Head of caudate nucleus (tissue), 42 donors: ENCODE measurements around the gene TAS2R50.
A peak's percentile ranks its signal among the peaks of the same experiment; 100 is the strongest.
"Not testable (repeated sequence)": the region's sequence is repeated elsewhere in the genome, so short reads cannot be mapped to it uniquely, and the experiment has no call there.

ENCODE experiments used
- DNase-seq, 42 donors: peaks; one replicate each; pipeline versions ENCODE4 v3.0.0 to v3.0.0-alpha.2; 2020 to 2021; ENCODE audit warnings: mixed read lengths in 7 of 42
- intact Hi-C: fragments of 100-400 bp; cut with DNase I; formaldehyde crosslinking; loops from one replicate; pipeline ENCODE4 v1.15.0; 2022

Gene TAS2R50

GRCh38 chr12:10986812-10987211, at the start of gene TAS2R50:
TAS2R50 (minus strand) TSS chr12:10986912; CDS start chr12:10986860, 52 bp downstream.
- no peak for DNase-seq
- intact Hi-C loops: no loop called here

GRCh38 chr12:11033959-11034358, 47.2 kb upstream of the TAS2R50 start:
- DNase-seq, intact Hi-C loops: not testable (repeated sequence)

GRCh38 chr12:11031307-11031706, 44.6 kb upstream of the TAS2R50 start, which contains the start of gene TAS2R31:
TAS2R31 (minus strand) TSS chr12:11031407; CDS start chr12:11031335, 72 bp downstream.
- no peak for DNase-seq
- intact Hi-C loops: no loop called here

GRCh38 chr12:11026118-11026517, 39.4 kb upstream of the TAS2R50 start:
- no peak for DNase-seq
- intact Hi-C loops: no loop called here

- DNase-seq: no peak
- intact Hi-C loops: no loop called here
Observed at GRCh38 chr12:11023387-11023786, 36.7 kb upstream of the TAS2R50 start.

- DNase-seq: no peak
Observed at GRCh38 chr12:11022520-11022919, 35.8 kb upstream of the TAS2R50 start, which contains the start of gene TAS2R19. TAS2R19 (minus strand) TSS chr12:11022620; CDS start chr12:11022571, 49 bp downstream.

GRCh38 chr12:11016937-11017336, 30.2 kb upstream of the TAS2R50 start:
- intact Hi-C loops: no loop called here
- peak in 9 of 42 donors; percentile 11 to 66 (median 31) for DNase-seq

More at GRCh38 chr12:11022520-11022919, 35.8 kb upstream of the TAS2R50 start, which contains the start of gene TAS2R19:
- intact Hi-C loops: no loop called here

- intact Hi-C loops: no loop called here
- no peak for DNase-seq
Observed at GRCh38 chr12:11015775-11016430, 29.2 kb upstream of the TAS2R50 start.

- intact Hi-C loops: no loop called here
- no peak for DNase-seq
Observed at GRCh38 chr12:11014234-11014633, 27.5 kb upstream of the TAS2R50 start.

GRCh38 chr12:11007608-11008007, 20.9 kb upstream of the TAS2R50 start:
- intact Hi-C loops: no loop called here

GRCh38 chr12:10998204-10998603, 11.5 kb upstream of the TAS2R50 start, which contains the start of gene TAS2R20:
TAS2R20 (minus strand) TSS chr12:10998304; CDS start chr12:10997875, 429 bp downstream.
- DNase-seq: no peak
- intact Hi-C loops: no loop called here

More at GRCh38 chr12:11007608-11008007, 20.9 kb upstream of the TAS2R50 start:
- no peak for DNase-seq

- intact Hi-C loops: no loop called here
- no peak for DNase-seq
Observed at GRCh38 chr12:10994307-10994706, 7.6 kb upstream of the TAS2R50 start.

GRCh38 chr12:10989107-10989506, 2.4 kb upstream of the TAS2R50 start:
- no peak for DNase-seq
- intact Hi-C loops: no loop called here

GRCh38 chr12:10982244-10982643, 4.5 kb downstream of the TAS2R50 start:
- intact Hi-C loops: no loop called here
- no peak for DNase-seq

GRCh38 chr12:10974965-10975364, 11.7 kb downstream of the TAS2R50 start:
- no peak for DNase-seq
- intact Hi-C loops: no loop called here

GRCh38 chr12:10968765-10969456, 17.8 kb downstream of the TAS2R50 start:
- intact Hi-C loops: loop anchor here (10.0 kb wide), 1 partner anchor 226 kb away; no protein-coding TSS in a partner anchor
- DNase-seq: no peak

GRCh38 chr12:10967409-10967808, 19.3 kb downstream of the TAS2R50 start:
- intact Hi-C loops: loop anchor here (10.0 kb wide), 1 partner anchor 227 kb away; no protein-coding TSS in a partner anchor
- no peak for DNase-seq

- intact Hi-C loops: loop anchor here (10.0 kb wide), 1 partner anchor 228 kb away; no protein-coding TSS in a partner anchor
- DNase-seq: no peak
Observed at GRCh38 chr12:10966314-10966713, 20.4 kb downstream of the TAS2R50 start.

GRCh38 chr12:10965476-10965875, 21.2 kb downstream of the TAS2R50 start:
- intact Hi-C loops: loop anchor here (10.0 kb wide), 1 partner anchor 229 kb away; no protein-coding TSS in a partner anchor
- DNase-seq: no peak

GRCh38 chr12:10960211-10960610, 26.5 kb downstream of the TAS2R50 start:
- intact Hi-C loops: loop anchor here (10.0 kb wide), 1 partner anchor 235 kb away; no protein-coding TSS in a partner anchor
- no peak for DNase-seq
